ENCODE data around the gene METTL9.
A peak's percentile ranks its signal among the peaks of the same experiment; 100 is the strongest.
"Not testable (repeated sequence)": the region's sequence is repeated elsewhere in the genome, so short reads cannot be mapped to it uniquely, and the experiment has no call there.

The METTL9 gene

GRCh38 chr16:21599122-21600030 is at the start of gene METTL9:
Gene METTL9 (plus strand): TSS chr16:21599577. CDS start chr16:21599734, 157 bp downstream.
- DNase-seq: peak; percentile 95
- no peaks in the 10 kb centered on the region for H3K9me3 ChIP-seq (ENCODE audit: severe bottlenecking)
- peak within 1 kb of the TSS; percentile 96 for H3K27ac ChIP-seq
- peak within 1 kb of the TSS; percentile 85 for H3K4me3 ChIP-seq (ENCODE audit: low read depth, low read length)
- TF ChIP-seq, protein P1, sequence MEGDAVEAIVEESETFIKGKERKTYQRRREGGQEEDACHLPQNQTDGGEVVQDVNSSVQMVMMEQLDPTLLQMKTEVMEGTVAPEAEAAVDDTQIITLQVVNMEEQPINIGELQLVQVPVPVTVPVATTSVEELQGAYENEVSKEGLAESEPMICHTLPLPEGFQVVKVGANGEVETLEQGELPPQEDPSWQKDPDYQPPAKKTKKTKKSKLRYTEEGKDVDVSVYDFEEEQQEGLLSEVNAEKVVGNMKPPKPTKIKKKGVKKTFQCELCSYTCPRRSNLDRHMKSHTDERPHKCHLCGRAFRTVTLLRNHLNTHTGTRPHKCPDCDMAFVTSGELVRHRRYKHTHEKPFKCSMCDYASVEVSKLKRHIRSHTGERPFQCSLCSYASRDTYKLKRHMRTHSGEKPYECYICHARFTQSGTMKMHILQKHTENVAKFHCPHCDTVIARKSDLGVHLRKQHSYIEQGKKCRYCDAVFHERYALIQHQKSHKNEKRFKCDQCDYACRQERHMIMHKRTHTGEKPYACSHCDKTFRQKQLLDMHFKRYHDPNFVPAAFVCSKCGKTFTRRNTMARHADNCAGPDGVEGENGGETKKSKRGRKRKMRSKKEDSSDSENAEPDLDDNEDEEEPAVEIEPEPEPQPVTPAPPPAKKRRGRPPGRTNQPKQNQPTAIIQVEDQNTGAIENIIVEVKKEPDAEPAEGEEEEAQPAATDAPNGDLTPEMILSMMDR (IDR thresholded peaks at IDR 0.05; ENCODE audit: low read depth, low read length): 0 out of 2 replicates have a peak, but pooled peaks have one; percentile 0
- no peaks in the 10 kb centered on the region for H3K27me3 ChIP-seq (ENCODE audit: insufficient read depth, low read depth, severe bottlenecking)
- no peaks in the 10 kb centered on the region for H3K36me3 ChIP-seq

DNA sequence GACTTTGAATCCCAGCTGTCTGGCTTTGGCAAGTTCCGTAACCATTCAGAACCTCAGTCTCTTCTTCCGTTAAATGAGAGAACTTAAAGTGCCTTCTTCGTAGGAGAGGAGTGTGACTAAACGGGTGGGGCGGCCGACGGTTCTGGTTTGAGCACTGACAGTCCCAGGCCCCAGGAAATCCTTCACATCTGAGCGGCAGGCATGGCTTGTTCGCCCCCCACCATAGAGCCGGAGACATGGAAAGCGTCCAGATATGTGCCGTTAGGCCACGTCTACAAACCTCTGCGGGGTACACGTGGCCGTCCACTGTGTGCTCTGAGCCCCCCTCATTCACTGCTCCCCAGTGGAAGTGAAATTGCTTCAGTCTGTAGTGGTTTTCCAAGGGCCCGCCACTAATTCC is 49.4 kb upstream of the METTL9 start:
- H3K4me3 ChIP-seq (ENCODE audit: low read depth, low read length); H3K27me3 ChIP-seq (ENCODE audit: insufficient read depth, low read depth, severe bottlenecking); DNase-seq; H3K36me3 ChIP-seq; H3K27ac ChIP-seq; H3K9me3 ChIP-seq (ENCODE audit: severe bottlenecking): not testable (repeated sequence)

GRCh38 chr16:21550435-21550834 is 48.9 kb upstream of the METTL9 start:
- DNase-seq; H3K4me3 ChIP-seq (ENCODE audit: low read depth, low read length); H3K27me3 ChIP-seq (ENCODE audit: insufficient read depth, low read depth, severe bottlenecking); H3K27ac ChIP-seq; H3K9me3 ChIP-seq (ENCODE audit: severe bottlenecking); H3K36me3 ChIP-seq: not testable (repeated sequence)

DNA sequence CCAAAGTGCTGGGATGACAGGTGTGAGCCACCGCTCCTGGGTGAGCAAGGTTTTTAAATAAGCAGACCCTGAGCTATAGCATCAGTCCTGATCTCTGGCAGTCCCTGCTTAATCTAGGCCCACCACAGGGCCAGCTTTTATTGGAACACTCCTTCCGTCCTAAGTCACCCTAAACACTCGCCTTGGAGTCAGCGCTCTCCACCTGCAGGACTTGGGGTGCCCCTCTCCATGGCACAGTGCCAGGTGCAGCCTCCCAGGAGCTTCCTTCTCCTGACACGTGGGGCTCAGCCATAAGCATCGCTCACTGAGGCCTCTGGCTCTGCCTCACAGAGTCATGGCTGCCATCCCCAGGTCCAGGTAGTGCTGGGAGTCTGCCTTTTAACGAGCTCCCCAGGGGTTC is 48.3 kb upstream of the METTL9 start:
- H3K9me3 ChIP-seq (ENCODE audit: severe bottlenecking); H3K4me3 ChIP-seq (ENCODE audit: low read depth, low read length); H3K27me3 ChIP-seq (ENCODE audit: insufficient read depth, low read depth, severe bottlenecking); H3K36me3 ChIP-seq; H3K27ac ChIP-seq; DNase-seq: not testable (repeated sequence)

DNA sequence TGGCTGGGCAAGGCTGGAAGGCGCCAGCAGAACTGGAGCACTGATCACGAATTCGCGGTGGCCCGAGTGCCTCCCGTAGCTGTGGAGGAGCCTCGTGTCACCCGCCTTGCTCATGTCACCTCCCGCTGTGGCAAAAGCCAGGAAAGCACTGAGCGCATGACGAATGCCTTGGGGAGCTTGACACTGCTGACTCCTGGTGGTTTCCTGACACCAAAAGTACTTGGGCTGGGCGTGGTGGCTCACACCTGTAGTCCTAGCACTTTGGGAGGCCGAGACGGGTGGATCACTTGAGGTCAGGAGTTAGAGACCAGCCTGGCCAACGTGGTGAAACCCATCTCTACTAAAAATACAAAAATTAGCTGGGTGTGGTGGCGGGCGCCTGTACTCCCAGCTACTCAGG is 47.8 kb upstream of the METTL9 start:
- H3K36me3 ChIP-seq; H3K27ac ChIP-seq; H3K9me3 ChIP-seq (ENCODE audit: severe bottlenecking); DNase-seq; H3K27me3 ChIP-seq (ENCODE audit: insufficient read depth, low read depth, severe bottlenecking); H3K4me3 ChIP-seq (ENCODE audit: low read depth, low read length): not testable (repeated sequence)

DNA sequence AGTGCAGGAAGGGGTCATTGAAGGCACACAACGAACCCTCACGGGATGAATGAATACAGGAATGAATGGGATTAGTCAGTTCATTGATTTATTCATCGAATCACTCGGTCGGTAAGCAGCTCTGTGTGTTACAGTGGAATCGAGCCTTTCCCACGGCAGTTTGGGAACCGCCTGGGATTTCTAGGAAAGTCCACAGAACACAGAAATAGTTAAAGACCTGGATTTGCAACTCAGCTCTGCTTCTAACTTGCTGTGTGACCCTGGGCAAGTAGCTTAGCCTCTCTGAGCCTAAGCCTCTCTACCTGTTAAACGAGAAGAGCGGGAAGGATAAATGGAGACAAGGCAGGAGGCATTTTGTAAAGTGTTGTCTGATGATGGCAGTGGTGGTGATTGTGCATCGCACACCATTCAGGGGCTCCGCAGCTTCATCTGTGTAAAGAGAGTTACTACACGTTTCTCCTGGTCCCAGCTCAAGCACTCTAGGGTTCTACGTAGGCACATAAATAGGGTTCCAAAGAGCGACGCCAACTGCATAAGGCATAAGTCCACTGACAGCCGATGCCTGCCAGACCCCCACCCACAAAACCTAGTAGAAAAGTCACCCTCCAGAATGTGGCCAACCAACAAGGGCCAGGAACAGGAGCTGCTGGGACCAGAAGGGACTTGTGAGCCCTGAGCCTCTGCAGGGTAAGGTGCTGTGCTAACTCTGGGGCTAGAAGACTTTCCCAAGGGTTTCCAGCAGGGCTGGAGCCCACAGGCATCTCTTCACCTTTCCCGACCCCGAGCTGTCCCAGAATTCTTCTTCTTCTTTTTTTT is 45.7 kb upstream of the METTL9 start:
- not testable (repeated sequence) for DNase-seq; H3K9me3 ChIP-seq (ENCODE audit: severe bottlenecking)

GRCh38 chr16:21554795-21555585 is 44.4 kb upstream of the METTL9 start:
- no peaks in the 10 kb centered on the region for H3K9me3 ChIP-seq (ENCODE audit: severe bottlenecking)
- H3K36me3 ChIP-seq: no peaks in the 10 kb centered on the region
- peak; percentile 86 for DNase-seq
- no peak overlapping the region for H3K27ac ChIP-seq
- TF ChIP-seq, protein P1 (IDR thresholded peaks at IDR 0.05; ENCODE audit: low read depth, low read length): peak; percentile 98
- H3K27me3 ChIP-seq (ENCODE audit: insufficient read depth, low read depth, severe bottlenecking): no peaks in the 10 kb centered on the region
- H3K4me3 ChIP-seq (ENCODE audit: low read depth, low read length): no peak overlapping the region

More for the DNA sequence above, 45.7 kb upstream of the METTL9 start:
- H3K27ac ChIP-seq; H3K4me3 ChIP-seq (ENCODE audit: low read depth, low read length); H3K27me3 ChIP-seq (ENCODE audit: insufficient read depth, low read depth, severe bottlenecking); H3K36me3 ChIP-seq: not testable (repeated sequence)

DNA sequence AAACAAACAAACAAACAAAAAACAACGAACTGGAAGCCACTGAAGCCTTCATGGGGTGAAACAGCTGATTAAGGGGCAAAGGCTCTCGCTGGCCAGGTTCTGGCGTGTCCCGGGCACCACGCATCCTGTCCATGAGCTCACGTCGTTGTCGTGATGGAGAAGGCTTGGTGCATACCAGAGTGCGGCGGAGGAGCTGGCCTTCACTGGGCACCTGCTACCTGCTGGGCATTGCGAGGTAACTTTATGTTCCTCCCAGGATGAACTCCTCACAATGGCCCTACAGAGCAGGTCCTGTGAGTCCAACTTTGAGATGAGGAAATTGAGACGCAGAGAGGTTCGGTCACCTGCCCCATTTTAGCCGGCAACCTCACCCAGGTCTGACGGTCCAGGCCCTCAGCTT is 43.8 kb upstream of the METTL9 start:
- not testable (repeated sequence) for H3K36me3 ChIP-seq; H3K4me3 ChIP-seq (ENCODE audit: low read depth, low read length); DNase-seq; H3K27ac ChIP-seq; H3K9me3 ChIP-seq (ENCODE audit: severe bottlenecking); H3K27me3 ChIP-seq (ENCODE audit: insufficient read depth, low read depth, severe bottlenecking)

DNA sequence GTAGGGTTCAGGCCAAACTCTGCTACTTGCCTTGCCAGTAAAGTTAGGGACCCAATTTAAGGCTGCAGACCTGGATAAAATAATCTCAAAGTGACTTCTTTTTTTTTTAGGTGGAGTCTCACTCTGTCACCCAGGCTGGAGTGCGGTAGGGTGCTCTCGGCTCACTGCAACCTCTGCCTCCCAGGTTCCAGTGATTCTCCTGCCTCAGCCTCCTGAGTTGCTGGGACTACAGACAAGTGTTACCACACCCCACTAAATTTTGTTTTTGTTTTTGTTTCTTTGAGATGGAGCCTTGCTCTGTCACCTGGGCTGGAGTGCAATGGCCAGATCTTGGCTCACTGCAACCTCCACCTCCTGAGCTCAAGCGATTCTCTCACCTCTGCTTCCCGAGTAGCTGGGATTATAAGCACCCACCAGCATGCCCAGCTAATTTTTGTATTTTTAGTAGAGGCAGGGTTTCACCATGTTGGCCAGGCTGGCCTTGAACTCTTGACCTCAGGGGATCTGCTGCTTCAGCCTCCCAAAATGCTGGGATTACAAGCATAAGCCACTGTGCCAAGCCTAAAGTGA is 43.3 kb upstream of the METTL9 start:
- not testable (repeated sequence) for H3K27ac ChIP-seq; DNase-seq; H3K36me3 ChIP-seq; H3K9me3 ChIP-seq (ENCODE audit: severe bottlenecking); H3K27me3 ChIP-seq (ENCODE audit: insufficient read depth, low read depth, severe bottlenecking); H3K4me3 ChIP-seq (ENCODE audit: low read depth, low read length)

- H3K36me3 ChIP-seq; DNase-seq; H3K27me3 ChIP-seq (ENCODE audit: insufficient read depth, low read depth, severe bottlenecking); H3K4me3 ChIP-seq (ENCODE audit: low read depth, low read length); H3K27ac ChIP-seq; H3K9me3 ChIP-seq (ENCODE audit: severe bottlenecking): not testable (repeated sequence)
Measured at GRCh38 chr16:21556651-21557241, 42.6 kb upstream of the METTL9 start.

Data from WERI-Rb-1 (cell line).